Keratinocyte (primary cell): ENCODE data around the gene AMDHD2. TPM values are rescaled to one million over a fixed set of nuclear protein-coding genes. Genes with fewer than 3 reads are reported as not detected.

ENCODE experiments used
- DNase-seq: peaks from one replicate; pipeline ENCODE4 v3.0.0-alpha.2; 2011; ENCODE audit warnings: low read depth, missing footprints, low spot score
- FAIRE-seq: peaks from 2 replicates; lab custom pipeline; 2011; peaks lifted over from hg19 to GRCh38; lab: Jason Lieb, UNC
- H2AFZ ChIP-seq: 2 replicates; pipeline ENCODE4 v1.6.0; 2012; ENCODE audit warnings: low read length, control low read depth, inconsistent platforms; ENCODE audit not compliant: control insufficient read depth
- H3K27ac ChIP-seq: 2 replicates; pipeline ENCODE4 v1.5.1; 2011; ENCODE audit warnings: low read length; ENCODE audit not compliant: control insufficient read depth, insufficient read depth
- H3K27me3 ChIP-seq: 3 replicates; pipeline ENCODE4 v1.6.0; 2011; ENCODE audit warnings: low read length; ENCODE audit not compliant: control insufficient read depth, insufficient read depth; ENCODE audit errors: extremely low read depth
- H3K36me3 ChIP-seq, 2 experiments: 2 replicates in 1 of 2; 3 replicates in 1 of 2; pipeline ENCODE4 v1.5.1; 2011; ENCODE audit warnings: low read length in 2 of 2, mild to moderate bottlenecking in 1 of 2; ENCODE audit not compliant: control insufficient read depth in 2 of 2, insufficient read depth in 2 of 2; ENCODE audit errors: extremely low read depth in 1 of 2
- H3K4me1 ChIP-seq: 3 replicates; pipeline ENCODE4 v1.5.1; 2011; ENCODE audit warnings: low read length; ENCODE audit not compliant: control insufficient read depth, insufficient read depth; ENCODE audit errors: extremely low read depth
- H3K4me2 ChIP-seq: 3 replicates; pipeline ENCODE4 v1.6.0; 2011; ENCODE audit warnings: low read depth, low read length; ENCODE audit not compliant: control insufficient read depth, insufficient read depth; ENCODE audit errors: extremely low read depth
- H3K4me3 ChIP-seq, 3 experiments: fragments of 200-600 bp in 1 of 3; sonication (generic) in 1 of 3; 2 replicates in 2 of 3; 3 replicates in 1 of 3; pipeline ENCODE4 v1.5.1; 2011 to 2016; ENCODE audit warnings: low read length in 3 of 3, mild to moderate bottlenecking in 3 of 3, control low read depth in 2 of 3, inconsistent platforms in 1 of 3, low read depth in 1 of 3, mixed read lengths in 1 of 3, mixed run types in 1 of 3, moderate library complexity in 1 of 3; ENCODE audit not compliant: control insufficient read depth in 2 of 3, insufficient read depth in 2 of 3; ENCODE audit errors: extremely low read depth in 1 of 3
- H3K79me2 ChIP-seq: 2 replicates; pipeline ENCODE4 v1.6.0; 2012; ENCODE audit warnings: low read length; ENCODE audit not compliant: control insufficient read depth, insufficient read depth
- H3K9ac ChIP-seq: 3 replicates; pipeline ENCODE4 v1.6.0; 2011; ENCODE audit warnings: low read length; ENCODE audit not compliant: control insufficient read depth, insufficient read depth; ENCODE audit errors: extremely low read depth
- H3K9me1 ChIP-seq: 3 replicates; pipeline ENCODE4 v1.6.0; 2011; ENCODE audit warnings: low read length; ENCODE audit not compliant: control insufficient read depth, insufficient read depth; ENCODE audit errors: extremely low read depth
- H3K9me3 ChIP-seq: 2 replicates; pipeline ENCODE4 v1.5.1; 2012; ENCODE audit warnings: low read depth, low read length; ENCODE audit not compliant: control insufficient read depth
- H4K20me1 ChIP-seq: 3 replicates; pipeline ENCODE4 v1.6.0; 2011; ENCODE audit warnings: low read length; ENCODE audit not compliant: control insufficient read depth, insufficient read depth; ENCODE audit errors: extremely low read depth
- EZH2 ChIP-seq: IDR thresholded peaks from one replicate; pipeline ENCODE4 v1.6.1; 2012; ENCODE audit warnings: inconsistent platforms, mild to moderate bottlenecking, low read length, moderate library complexity
- dilution Hi-C: fragments of 300-500 bp; cut with MboI; formaldehyde crosslinking; loops from one replicate; pipeline ENCODE4 v1.7.0; 2020; ENCODE audit warnings: low sequenced_read_pairs; ENCODE audit not compliant: extremely low pct_ligation_motif_present
- polyA plus RNA-seq, 5 experiments: library from polyadenylated mRNA; depleted of rRNA in 3 of 5; stranded (reverse) in 3 of 5; stranded (forward) in 1 of 5; unstranded in 1 of 5; fragments of >200 nt; gene quantifications; 1 replicate in 1 of 5; 2 replicates in 3 of 5; 3 replicates in 1 of 5; pipeline versions ENCODE4 v1.2.1 to v1.2.3, GENCODE V29; 2011 to 2012; ENCODE audit warnings: missing spikeins in 2 of 5, low read depth in 1 of 5, low replicate concordance in 1 of 5
- TF ChIP-seq, protein P1 (sequence below), 3 experiments: IDR thresholded peaks in 1 of 3; conservative IDR thresholded peaks in 1 of 3; optimal IDR thresholded peaks in 1 of 3; 2 replicates in 2 of 3; 3 replicates in 1 of 3; pipeline versions ENCODE3 to v1.5.1; 2011; ENCODE audit warnings: low read length in 3 of 3, mild to moderate bottlenecking in 3 of 3, moderate library complexity in 2 of 3, control low read depth in 1 of 3, inconsistent platforms in 1 of 3; ENCODE audit not compliant: insufficient read depth in 2 of 3; ENCODE audit errors: extremely low read depth in 1 of 3

AMDHD2 gene
- polyA plus RNA-seq, 1 donor (not counting 4 experiments of a cell fraction or from before 2014, with no cell fraction given), result 8.9 TPM

DNA sequence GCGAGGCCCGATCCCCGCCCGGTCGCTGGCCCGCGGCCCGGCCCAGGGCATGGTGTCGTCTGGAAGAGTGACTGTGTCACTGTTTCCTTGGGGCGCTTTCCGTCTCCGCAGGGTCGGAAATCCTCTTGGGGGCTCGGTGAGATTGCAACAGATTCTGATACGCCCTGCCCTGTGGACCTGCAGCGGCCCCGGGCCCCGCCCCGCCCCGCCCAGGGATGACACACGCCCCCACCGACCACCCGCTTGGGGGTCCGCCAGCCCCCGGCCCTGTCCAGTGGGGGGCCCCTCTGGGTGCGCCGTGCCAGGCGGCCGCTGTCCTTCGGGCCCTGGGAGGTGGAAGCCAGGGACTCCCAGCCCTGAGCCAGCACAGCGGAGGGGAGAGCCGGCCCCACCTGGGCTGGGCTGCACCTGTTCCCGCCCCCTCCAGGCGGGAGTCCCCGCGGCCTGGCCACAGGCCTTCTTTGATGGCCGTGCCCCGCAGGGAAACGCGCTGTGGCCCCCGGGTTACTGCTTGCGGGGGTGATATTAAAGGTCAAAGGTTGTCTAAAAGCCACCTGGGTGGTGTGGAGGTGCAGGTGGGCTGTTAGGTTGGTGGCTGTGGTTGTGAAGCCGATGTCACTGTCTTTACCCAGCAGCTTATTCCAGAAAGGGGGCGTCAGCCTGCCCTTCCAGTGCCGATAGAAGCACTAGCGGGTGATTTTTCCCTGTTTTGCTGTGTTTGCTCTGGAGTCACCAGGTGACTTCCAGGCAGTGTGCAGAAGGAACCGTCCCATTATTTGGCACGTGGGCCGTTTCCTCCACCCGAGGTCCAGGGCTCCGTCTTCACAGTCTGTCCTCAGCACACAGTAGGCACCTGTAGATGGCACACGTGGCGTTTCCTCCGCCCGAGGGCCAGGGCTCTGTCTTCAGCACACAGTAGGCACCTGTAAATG, 44.5 kb upstream of the AMDHD2 start:
- H3K4me1 ChIP-seq, result peaks cover 13% of the 10 kb centered on the region
- dilution Hi-C loops, result no loop called here
- FAIRE-seq (no peak), DNase-seq (no peak)
- H4K20me1 ChIP-seq, result peaks cover 9% of the 10 kb centered on the region
- peak overlapping the region; percentile 56 to 88 (median 73) for H3K4me3 ChIP-seq
- H2AFZ ChIP-seq, result no peak overlapping the region
- H3K4me2 ChIP-seq, result peak overlapping the region; percentile 77
- no peaks in the 10 kb centered on the region for H3K9me1 ChIP-seq
- H3K9me3 ChIP-seq, result no peaks in the 10 kb centered on the region
- H3K9ac ChIP-seq, result peak overlapping the region; percentile 52
- no peak overlapping the region for H3K27ac ChIP-seq
- H3K79me2 ChIP-seq, result peaks cover 1% of the 10 kb centered on the region
- peaks cover 0 to 1% of the 10 kb centered on the region in 2 experiments for H3K36me3 ChIP-seq
- H3K27me3 ChIP-seq, result peaks cover 14% of the 10 kb centered on the region
- TF ChIP-seq, protein P1, sequence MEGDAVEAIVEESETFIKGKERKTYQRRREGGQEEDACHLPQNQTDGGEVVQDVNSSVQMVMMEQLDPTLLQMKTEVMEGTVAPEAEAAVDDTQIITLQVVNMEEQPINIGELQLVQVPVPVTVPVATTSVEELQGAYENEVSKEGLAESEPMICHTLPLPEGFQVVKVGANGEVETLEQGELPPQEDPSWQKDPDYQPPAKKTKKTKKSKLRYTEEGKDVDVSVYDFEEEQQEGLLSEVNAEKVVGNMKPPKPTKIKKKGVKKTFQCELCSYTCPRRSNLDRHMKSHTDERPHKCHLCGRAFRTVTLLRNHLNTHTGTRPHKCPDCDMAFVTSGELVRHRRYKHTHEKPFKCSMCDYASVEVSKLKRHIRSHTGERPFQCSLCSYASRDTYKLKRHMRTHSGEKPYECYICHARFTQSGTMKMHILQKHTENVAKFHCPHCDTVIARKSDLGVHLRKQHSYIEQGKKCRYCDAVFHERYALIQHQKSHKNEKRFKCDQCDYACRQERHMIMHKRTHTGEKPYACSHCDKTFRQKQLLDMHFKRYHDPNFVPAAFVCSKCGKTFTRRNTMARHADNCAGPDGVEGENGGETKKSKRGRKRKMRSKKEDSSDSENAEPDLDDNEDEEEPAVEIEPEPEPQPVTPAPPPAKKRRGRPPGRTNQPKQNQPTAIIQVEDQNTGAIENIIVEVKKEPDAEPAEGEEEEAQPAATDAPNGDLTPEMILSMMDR (optimal IDR thresholded peaks at IDR 0.05 in 1 of 3, IDR thresholded peaks at IDR 0.05 in 1 of 3, conservative IDR thresholded peaks at IDR 0.05 in 1 of 3; ENCODE audit: extremely low read depth in 1 of 3, insufficient read depth in 2 of 3, low read length in 3 of 3), result no peak
- no peak for TF ChIP-seq EZH2

DNA sequence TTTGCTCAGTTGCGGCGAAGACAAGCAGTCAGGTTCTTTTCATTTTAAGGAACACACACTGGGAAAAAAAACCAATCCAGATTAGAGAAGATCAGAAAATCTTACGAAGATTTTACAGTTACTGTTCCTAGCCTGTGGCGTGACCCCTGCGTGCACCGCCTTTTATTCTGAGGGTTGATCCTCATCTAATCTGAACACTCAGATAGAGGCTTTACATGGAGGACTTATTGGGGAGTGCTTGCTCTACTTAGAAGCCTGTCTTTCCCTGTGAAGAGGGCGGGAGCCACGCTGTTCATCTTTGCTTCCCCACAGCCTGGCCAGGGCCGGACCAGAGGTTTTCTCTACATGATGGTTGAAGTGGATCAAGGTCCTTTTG, 43.8 kb upstream of the AMDHD2 start:
- Histone ChIP-seq H2AFZ (no peak overlapping the region), H3K4me3 (no peak overlapping the region), H3K79me2 (peaks cover 1% of the 10 kb centered on the region), H3K27me3 (peaks cover 12% of the 10 kb centered on the region), H3K36me3 (peaks cover 0 to 1% of the 10 kb centered on the region in 2 experiments), H3K9me1 (no peaks in the 10 kb centered on the region), H3K4me1 (peaks cover 11% of the 10 kb centered on the region), H3K4me2 (no peak overlapping the region), H3K27ac (no peak overlapping the region), H4K20me1 (peaks cover 9% of the 10 kb centered on the region), H3K9me3 (no peaks in the 10 kb centered on the region), H3K9ac (no peak overlapping the region)
- TF ChIP-seq, protein P1 (optimal IDR thresholded peaks at IDR 0.05 in 1 of 3, IDR thresholded peaks at IDR 0.05 in 1 of 3, conservative IDR thresholded peaks at IDR 0.05 in 1 of 3; ENCODE audit: extremely low read depth in 1 of 3, insufficient read depth in 2 of 3, low read length in 3 of 3), result no peak
- no peak for TF ChIP-seq EZH2
- DNase-seq, result no peak
- dilution Hi-C loops, result no loop called here
- no peak for FAIRE-seq
